HG02588 (cell line): ENCODE results near the gene CHST15.
"Not testable (repeated sequence)": the region's sequence is repeated elsewhere in the genome, so short reads cannot be mapped to it uniquely, and the experiment has no call there.

Experiments used
- ATAC-seq: cut with Tn5 transposase; IDR thresholded peaks from one replicate; pipeline ENCODE4 v1.9.1; 2021; ENCODE audit warnings: mild to moderate bottlenecking, moderate library complexity; ENCODE audit not compliant: unreplicated experiment

CHST15 gene

DNA sequence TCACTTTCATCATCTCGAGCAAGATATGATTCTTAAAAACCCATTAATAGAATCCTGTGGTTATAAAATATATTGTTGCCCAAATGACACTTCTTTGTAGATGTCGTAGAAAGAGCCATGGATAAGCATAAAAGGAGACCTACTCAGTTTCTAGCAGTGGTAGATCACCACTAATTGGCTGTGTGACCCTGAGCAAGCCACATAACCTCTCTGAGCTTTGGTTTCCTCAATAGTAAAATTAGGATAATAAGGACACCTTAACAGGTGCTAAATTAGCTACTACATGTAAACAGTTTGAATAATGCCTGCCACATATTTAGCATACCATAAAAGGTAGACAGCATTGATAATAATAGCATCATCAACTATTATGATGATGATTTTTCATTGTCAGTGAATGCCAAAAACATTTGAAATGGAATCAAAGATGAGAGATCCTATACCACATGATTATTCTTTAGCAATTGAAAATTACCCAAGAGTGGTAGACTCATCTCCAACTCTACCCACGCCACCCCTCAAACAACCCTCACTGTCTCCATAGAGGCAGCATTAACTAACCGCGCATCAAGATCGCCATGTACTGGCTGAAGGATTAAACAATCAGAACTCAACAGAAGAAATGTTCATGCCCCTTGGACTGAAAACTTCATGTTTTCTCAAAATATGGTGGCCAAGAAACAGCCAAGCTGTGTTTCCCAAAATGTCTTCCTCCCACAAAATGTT is 45.8 kb downstream of the CHST15 start:
- ATAC-seq, result no peak

DNA sequence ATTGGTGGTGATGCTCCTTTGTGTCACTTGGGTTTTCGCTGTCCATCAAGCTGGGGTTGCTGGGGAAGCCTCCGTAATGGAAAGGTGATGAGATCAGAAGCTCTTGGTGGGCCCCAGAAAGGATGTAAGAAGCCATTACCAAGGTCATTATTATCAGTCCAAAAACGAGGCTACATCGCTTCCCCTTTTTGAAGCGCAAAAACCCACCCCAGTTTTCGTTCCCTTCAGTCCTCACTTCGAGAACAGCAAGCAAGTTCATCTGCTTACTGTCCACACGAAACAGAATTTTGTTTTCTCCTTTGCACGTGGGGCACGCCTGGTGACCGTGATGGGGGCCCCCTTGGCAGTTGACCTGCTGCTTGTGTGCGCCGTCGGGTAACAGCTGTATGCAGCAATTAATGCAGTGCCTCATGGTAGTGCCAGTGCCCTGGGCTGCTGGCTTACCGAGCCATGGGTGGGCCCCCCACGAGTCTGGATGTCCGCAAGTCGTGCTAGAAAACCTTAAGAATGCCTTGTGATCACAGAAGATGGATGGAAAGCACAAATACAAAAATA is 47.5 kb downstream of the CHST15 start:
- ATAC-seq, result no peak

DNA sequence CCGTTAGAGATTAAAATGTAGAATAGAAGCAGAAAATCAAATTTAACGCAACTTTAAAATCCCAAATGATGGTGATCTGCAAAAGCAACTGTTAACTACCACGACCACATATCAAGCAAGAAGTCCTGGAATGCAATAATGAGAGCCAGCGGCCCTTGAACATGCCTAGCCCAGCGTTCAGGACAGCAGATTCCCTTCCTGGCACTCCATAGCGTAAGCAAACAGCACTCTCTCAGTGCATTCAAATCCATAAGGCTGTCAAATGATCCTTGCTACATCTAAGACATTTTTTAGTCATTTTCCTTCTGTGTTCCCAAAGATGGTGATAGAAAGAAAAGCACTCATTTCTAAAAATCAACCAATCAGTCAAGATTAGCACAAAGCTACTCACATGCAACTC is 48.1 kb downstream of the CHST15 start:
- ATAC-seq, result no peak

DNA sequence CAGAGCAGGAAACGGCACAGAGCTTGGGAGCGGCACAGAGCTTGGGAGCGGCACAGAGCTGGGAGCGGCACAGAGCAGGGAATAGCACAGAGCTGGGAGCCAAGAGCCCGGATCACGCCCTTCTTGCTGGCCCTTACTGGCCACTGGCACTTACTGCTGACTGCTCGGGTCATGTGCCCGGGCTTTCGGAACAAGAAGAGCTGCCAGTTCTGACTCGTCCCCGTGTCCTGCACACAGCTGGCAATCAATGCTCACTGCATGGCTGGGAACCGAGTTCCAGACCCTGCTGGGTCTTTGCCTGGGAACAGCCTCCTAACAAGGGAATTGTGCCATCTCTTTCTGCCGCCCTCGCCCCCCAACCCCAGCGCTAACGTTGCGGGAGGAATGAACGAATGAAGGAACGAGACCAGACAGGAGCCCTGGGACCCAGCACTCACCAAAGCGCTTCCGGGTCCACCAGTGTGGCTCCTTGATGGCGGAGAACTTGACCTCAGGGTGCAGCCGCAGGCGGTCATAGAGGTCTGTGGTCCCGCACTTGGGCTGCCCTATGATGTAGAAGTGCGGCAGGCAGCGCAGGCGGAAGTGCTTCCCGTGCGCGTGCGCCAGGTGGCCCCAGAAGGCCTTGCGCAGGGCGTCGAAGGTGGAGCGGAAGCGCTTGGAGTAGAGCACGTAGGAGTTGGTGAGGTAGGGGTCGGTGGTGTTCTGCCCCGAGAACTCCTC is 49.1 kb downstream of the CHST15 start:
- ATAC-seq, result no peak

DNA sequence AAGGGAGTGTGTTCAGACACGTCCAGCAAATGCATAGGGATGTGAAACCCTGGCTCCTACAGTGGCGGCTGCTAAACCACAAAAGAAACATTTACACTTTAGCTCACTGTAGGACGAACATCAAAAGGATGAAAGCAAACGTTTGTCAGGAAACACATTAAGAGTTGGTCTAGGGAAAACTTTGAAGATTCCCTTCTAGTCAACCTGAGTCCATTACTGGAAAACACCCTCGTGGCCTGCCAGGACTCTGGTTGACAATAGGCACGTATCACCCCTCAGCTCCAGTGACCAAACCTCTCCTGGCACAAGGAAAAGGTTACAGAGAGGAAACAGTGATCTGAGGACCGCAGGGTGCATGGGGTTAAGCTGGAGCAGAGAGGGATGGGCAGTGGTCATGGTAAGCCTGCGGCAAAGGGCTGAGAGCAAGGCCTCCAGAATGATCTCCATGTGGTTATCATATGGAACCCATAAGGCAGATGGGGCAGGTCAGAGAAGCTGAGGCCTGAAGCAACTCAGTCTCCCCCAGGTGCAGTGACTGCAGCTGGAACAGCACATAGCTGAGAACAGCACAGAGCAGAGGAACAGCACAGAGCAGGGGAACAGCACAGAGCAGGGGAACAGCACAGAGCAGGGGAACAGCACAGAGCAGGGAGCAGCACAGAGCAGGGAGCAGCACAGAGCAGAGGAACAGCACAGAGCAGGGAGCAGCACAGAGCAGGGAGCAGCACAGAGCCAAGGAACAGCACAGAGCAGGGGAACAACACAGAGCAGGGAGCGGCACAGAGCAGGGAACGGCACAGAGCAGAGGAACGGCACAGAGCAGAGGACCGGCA is 49.9 kb downstream of the CHST15 start:
- ATAC-seq, result peak; percentile 86

DNA sequence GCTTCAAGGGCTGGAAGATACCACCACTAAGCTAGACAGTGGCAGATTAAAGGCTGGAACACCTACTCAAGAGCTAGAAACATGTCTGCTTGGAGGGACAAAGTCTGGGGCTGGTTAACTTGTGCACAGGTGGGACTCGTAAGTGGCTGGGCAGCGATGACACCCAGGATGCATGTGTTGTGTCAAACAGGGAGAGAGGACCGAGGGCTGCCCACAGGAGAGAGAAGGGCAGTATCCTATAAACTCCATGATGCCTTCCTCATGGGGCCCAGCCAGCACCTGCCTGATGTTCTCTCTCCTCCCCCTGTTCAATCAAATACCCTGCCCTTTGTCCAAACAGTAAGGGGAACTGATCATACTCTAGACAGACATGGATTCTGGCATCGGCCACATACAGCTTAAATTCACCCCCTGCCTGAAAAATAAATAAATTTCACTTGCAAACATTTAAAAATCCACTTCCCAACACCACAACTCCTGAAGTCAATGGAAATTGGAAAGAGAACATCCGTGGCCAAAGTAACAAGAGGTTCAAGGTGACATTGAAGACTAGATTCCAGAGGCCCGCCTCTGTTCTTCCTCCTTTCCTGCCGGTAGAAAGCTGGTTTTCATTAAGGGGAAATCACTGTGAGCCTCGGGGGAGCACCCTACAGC is 50.6 kb downstream of the CHST15 start:
- no peak for ATAC-seq

DNA sequence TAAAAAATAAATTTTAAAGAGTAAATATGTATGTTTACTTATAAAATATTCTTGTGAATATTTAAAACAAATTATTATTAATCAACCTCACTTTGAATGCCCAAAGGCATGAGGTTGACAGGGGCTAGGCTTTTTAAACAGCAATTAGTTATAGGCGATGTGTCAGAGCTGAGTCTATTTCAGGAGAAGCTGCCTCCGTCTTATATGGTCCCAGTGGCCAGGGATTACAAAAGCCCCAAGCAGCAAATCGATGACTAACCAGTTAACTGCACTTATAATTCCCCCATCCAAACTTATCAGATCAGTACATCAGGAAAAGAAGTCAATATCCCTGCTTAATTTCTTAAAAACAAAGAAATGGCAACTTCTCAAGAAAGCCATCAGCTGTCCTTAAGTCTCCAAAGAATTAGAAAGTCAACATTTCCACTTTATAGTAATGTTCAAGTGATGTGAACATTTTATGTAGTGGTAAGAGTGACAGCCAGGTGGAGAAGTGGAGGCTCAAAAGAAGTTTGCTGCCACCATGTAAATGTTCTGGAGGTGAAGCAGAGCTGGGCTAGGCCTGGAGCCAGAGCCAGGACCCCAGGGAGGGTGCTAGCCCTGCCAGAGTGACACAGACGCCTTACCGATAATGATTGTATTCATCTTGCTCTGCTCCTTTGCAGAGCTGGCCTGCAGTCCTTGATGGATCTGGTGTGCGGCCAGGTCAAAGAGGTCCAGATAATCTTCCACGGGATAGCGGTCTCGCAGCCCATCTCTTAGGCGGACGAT is 51.5 kb downstream of the CHST15 start:
- no peak for ATAC-seq

DNA sequence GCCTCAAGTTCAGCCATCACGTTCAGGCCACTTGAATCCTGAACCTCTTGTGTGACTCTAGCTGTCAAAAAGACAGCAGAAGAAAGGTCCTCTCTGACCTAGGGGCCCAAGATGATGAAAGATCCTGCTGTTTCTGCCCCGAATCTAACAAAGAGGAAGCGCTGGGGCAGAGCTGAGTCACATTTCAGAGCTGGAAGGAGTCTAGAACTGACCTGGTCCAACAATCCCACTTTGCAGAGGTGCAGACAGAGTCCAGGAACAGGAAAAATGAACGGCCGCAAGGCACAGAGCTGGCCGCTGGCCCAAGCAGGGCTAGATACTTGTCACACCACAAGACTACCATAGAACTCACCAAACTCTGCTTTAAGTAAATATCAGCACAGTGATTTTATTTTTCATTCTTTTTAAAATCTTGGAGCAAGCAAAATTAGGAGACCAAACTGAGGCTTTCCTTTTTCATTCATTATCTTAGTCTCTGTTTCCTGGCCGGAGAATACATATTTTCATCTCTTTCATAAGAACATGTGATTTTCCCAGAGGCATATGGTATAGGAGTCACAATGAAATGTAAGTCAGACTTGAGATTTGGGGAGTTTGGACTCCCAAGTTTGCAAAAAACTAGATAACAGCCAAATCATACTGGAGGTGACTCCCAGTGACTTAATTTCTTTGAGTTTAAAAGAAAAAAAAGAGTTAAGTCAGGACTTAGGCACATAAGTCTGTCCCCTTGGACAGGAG is 52.8 kb downstream of the CHST15 start:
- no peak for ATAC-seq

DNA sequence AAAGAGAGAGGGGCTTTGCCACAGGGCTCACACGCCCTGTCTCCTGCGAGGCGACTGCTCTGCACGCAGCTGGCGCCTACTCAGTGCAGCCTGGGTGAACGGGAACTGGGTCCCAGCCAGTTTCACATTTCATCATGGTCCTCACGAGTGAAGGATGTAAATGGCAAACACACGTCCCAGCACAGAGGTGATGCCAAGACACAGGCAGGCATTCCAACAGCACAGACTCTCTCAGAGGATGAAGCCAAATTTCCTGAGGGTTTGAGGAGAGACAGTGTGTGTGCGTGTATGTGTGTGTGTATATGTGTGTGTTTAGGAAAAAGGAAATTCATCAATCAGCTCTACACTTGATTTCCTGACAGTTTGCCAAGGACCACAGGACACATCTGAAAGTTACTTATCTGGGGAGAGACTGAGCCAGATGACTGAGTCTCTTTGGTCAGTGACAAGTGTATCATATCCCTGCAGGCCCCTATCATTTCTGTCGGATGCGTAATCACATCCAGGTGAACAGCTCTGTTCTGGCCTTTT is 53.9 kb downstream of the CHST15 start:
- ATAC-seq, result no peak

DNA sequence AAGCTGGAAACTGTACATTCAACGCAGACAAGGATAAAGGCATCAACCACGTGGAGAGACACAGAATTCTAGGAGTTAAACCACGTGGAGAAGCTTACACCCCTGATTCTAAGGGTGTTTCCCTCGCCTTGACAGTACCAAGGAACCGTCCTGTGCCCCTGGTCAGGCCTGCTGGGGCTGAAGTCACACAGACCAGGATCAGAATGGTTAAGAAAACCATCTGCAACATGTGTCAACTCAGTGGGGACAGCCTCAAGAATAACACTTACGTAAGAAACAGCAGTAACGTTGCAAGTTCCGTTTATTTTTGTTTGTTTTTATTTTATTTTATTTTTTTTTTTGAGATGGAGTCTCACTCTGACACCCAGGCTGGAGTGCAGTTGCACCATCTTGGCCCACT is 55.6 kb downstream of the CHST15 start:
- no peak for ATAC-seq

DNA sequence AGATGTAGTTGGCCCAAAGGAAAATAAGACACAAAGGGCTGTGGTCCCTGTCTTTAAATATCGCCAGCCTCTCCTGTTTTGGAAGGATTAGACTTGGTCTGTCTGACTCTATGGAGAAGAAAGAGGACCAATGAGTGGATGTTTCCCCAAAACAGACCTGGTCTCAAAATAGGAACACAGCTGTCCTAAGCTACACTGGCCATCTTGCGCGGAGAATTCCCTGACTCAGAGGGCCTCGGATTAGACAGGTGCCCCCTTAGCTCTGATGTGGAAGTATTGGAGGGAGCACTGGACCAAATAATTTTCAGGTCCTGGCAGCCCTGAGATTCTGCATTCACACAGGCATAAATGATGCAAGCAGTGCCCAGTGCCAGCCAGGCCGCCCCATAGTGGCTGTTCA is 56.1 kb downstream of the CHST15 start:
- no peak for ATAC-seq

DNA sequence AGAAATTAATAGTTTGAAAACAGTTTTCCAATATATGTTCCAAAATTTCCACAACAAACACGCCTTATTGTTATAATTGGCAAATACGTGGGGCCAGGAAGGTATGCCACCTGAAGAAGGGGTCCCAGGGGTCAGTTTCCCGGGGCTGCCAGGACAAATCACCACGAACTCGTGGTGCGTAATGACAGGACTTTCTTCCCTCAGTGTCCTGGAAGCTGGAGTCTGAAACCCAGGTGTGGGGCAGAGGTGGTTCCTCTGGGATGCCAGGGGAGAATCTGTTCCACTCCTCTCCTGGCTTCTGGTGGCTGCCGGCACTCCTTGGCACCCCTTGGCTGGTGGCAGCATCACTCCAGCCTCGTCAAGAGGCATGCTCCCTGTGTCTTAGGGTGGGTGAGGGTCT is 56.7 kb downstream of the CHST15 start:
- no peak for ATAC-seq

DNA sequence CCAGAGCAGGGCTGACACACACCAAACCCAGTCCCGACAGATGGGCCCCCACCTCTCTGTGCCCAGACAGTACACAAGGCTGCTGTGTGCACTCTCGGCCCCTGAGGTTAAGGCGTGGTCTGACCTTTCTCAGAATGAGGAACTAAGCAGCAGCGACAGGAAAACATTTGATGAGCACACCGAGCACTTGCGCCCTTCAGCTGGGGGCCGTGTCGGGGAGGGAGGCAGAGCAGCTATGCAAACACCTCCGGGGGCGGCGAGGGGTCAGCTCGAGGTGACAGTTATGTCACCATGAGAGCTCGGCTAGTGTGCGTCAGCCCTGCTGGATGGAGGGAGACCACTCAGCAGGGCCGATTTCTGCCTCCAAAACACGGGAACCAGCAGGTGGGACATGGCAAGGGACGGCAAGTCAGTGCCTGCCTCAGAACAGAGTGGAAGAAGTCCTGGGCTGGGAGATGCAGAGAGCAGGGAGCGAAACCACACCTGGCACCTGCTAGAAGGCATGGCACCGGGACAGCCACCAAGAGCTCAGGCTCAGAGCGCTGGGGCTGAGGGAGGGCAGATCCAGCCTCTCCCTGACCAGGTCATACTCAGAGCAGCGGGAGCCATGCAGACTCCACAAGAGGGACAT is 57.4 kb downstream of the CHST15 start:
- ATAC-seq, result peak; percentile 97

DNA sequence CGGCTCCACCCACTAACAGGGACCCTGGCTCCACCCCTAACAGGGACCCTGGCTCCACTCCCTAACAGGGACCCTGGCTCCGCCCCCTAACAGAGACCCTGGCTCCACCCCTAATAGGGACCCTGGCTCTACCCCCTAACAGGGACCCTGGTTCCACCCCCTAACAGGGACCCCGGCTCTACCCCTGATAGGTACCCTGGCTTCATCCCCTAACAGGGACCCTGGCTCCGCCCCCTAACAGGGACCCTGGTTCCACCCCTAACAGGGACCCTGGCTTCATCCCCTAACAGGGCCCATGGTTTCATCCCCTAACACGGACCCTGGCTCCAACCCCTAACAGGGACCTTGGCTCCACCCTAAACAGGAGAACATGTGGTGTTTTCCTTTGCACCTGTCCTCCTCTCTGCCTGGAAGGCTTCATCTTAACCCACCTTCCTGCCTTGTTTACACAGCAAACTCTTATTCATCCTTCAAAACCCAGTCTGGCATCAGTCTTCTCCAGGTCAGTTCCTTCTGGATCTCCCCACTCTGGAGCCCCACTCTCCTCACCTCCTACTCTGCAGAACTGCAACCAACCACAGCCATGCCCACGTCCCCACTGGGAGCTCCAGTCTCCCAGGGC is 58.0 kb downstream of the CHST15 start:
- ATAC-seq, result no peak

DNA sequence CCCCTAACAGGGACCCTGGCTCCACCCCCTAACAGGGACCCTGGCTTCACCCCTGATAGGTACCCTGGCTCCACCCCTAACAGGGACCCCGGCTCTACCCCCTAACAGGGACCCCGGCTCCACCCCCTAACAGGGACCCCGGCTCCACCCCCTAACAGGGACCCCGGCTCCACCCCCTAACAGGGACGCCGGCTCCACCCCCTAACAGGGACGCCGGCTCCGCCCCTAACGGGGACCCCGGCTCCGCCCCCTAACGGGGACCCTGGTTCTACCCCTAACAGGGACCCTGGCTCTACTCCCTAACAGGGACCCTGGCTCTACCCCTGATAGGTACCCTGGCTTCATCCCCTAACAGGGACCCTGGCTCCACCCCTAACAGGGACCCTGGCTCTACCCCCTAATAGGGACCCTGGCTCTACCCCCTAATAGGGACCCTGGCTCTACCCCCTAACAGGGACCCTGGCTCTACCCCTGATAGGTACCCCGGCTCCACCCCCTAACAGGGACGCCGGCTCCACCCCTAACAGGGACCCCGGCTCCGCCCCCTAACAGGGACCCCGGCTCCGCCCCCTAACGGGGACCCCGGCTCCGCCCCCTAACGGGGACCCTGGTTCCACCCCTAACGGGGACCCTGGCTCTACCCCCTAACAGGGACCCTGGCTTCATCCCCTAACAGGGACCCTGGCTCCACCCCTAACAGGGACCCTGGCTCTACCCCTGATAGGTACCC is 58.7 kb downstream of the CHST15 start:
- ATAC-seq, result not testable (repeated sequence)

DNA sequence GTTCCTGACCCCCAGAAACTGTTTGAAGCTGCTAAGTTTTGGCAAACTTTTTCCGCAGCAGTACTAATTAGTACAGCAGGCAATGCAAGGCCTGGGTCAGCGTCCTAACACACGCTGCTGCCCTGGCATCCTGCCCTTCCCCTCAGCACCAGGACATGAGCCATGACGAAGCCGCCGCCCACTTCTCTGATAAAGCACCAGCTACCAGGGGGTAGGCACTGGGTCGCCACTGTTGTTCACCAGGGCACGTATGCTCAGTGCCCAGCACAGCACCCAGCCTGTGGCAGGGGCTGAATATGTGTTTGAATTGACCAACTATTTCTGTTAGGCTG is 59.5 kb downstream of the CHST15 start:
- ATAC-seq, result no peak

DNA sequence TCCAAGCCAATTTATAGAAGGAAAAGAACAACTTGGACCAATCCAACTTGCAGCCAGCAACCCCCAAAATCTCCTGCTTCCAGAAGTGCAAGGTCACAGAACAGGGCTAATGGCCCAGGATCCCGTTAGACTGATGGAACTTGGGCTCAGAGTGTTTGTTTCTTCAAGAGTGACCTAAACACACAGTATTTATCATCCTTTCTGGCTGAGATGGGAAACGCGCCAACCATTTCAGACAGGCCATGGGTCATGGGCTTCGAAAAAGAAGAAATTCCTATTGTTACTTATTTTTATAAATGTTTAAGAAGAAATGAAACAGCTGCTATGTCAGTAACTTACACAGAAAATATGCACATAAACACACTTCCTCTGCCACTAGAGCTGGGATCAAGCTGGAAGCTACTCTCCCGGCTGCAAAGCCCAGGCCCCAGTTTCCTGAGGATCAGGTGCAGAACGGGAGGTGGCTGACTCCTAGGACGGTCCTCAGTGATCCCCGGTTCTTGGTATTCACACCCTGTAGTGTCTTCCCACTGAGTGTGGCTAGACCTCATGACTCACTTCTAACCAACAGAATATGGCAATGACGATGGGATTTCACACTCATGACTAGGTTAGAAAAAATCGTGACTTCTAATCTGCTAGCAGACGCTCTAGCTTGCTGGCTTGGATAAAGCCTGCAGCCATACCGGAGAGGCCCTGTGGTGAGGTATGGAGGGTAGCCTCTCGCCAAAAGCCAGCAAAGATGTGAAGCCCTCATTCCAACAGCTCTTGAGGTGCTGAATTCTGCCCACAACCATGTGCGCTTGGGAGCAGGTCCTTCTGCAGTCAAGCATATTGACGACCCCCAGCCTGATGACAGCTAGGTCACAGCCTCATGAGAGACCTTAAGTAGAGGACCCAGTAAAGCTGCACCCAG is 60.2 kb downstream of the CHST15 start:
- no peak for ATAC-seq
